ENCODE data around the gene USF3.

USF3 gene

DNA sequence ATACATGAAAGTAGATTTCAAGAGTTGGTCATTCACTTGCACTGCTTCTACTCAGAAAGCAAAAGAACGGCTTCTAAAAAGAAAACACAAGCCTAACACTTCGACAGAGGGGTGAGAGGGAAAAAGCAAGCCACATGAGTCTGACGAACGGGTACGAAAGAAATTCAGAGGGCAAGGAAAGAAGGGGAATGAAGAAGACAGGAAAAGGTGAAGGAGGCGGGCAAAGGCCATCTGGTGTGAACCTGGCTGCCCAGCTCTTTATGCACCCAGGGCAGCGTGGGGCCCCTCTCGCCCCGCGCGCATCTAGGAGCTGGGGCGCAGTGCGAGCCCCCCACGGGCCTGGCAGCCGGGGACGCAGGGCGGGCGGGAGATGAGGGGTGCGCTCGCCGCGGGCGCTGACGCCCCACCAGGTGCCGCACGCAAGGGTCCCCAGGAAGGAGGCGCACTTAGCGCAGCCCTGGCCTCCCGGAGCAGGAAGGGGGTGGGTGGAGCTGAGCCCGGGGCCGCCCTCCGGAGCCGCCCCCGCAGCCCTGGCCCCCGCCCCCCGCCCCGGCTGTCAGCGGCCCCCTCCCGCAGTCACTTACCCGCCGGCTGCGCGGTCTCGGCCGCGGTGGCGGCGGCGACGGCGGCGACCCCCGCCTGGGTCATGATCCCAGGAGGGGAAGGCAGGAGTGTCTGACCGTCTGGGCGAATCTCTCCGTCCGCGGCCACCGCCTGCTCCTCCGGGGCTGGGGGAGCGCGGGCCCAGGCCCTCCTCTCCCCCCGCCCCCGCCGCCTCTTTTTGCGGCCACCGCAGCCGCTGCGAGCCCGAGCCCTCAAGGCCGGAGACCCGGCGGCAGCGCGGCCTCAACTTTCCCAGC lies at the start of gene USF3:
TSS of gene USF3 (minus strand) at position 857 of the 860 bp plus-strand sequence. CDS start 21,764 bp downstream, outside the sequence.
- DNase-seq: no peak

- DNase-seq: peak; percentile 39 to 59
Measured at GRCh38 chr3:113745756-113746547, 49.5 kb upstream of the USF3 start, which contains the start of gene NAA50. Gene NAA50 (minus strand): TSS chr3:113746249. CDS start chr3:113745949, 300 bp downstream.

DNA sequence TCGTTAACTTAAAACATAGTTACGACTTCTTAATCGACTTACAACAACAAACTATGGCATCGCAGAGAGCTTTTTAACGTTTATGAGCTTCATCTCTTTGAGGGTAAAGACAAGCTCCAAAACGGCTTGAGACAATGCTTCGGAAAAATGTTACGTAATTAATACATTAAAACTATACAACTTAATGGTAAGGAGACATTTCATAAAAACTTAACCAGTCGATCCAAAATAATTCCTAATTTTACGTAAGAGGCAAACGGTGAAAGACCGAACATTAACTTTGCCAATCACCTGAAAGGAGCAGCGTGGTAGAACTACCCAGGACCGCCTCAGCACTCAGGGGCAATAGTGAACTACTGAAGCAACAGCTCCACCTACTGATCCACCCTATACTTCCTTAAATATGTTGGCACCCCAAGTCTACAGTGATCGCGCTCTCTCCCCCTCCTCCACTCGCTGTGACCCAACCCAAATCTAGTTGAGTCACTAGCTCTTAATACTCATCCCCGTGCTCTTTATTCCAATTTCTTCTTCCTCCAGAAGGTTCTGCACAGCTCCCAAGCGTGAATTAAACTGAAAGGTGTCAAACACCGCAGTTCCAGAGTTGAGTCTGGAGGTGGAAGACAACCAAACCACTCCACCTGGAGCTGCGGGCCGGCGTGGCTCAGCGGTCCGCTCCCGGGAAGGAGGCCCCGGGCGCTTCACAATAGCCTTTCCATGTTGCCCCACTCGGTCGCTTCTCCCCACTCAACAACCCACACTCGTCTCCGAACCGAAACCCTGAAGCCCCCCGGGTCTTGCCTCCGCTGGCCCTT lies 48.7 kb upstream of the USF3 start:
- DNase-seq: no peak

DNA sequence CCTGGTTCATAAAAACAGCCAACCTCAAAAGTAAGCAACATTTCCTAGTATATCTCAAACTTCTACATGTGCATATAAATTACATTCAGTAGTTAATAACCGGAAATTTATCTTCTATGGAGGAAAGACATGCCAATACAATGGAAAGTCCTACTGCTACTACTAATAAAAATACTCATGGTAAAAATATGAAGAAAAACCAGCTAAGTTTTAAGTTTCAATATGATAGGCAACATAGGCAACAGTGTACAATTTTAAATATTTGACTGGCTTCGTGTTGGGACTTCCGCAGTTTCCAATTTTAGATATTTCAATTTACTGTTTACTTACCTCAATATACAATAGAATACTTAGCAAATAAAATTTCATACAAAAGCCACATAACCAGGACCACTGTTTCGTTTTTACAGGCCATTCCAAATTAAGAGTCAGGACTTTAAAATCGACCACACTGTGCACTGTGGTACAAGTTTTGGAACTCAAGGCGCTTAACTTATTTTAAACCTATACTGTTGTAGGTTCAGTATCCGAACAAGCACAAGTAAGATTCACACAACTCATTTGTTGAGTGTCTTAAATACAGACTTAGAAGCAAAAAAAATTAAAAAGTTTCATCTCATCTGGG lies 46.7 kb upstream of the USF3 start:
- DNase-seq: no peak

DNA sequence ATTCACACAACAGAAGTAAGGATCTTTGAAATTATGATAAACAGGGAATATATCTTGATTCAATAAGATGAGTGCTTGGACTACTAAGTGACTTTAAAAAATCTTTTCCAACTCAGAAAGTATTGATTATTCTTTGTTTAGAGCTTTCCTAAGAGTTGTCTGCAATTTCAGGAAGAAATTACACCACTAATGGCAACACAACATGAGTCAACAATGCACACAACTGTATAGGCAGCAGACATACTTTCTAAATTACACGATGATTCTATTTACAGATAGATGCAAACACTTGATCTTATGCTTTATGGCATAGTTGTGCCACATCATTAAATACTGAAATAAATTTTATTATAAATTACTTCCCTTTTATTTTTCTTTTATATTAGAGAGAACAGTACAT lies 45.2 kb upstream of the USF3 start:
- no peak for DNase-seq

GRCh38 chr3:113741086-113741485 lies 44.6 kb upstream of the USF3 start:
- no peak for DNase-seq

DNA sequence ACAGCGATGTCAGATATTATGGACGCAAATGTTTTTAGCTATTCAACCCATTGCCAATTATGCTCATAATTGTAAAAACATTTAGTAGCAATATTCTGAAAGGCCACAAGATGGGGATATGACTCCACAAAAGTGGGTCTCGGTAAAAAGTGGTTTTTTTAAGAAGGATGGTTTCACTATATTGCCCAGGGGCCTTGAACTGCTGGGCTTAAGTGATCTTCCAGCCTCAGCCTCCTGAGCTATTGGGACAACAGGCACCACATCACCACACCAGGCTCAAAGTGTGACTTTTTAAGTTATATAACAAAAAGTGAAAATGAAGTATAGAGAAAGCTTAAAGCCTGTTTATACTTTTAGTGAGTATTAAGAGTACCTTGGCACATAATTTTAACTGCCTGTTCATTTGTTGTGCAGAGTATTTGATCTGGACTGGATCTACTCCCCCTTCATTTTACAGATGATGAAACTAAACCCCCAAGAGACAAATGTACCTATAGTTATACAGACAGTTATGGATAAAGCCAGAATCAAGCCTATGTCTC lies 40.2 kb upstream of the USF3 start:
- DNase-seq: peak in 1 of 2 experiments; percentile 8

GRCh38 chr3:113731694-113732093 lies 35.3 kb upstream of the USF3 start:
- DNase-seq: no peak

DNA sequence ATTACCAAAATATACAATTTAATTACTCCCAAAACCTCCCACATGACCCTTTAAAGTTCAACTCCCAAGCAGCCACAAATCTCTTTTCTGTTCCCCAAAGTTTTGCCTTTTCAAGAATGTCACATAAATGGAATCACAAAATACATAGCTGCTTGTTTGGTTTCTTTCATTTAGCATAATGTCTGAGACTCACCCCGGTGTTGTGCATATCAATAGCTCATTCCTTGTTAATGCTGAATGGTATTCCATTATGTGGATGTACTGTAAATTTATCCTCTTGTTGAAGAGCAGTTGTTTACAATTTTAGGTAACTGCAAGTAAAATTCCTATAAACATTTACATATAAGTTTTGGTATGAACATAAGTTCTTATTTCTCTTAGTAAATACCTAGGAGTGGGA lies 34.1 kb upstream of the USF3 start:
- no peak for DNase-seq

DNA sequence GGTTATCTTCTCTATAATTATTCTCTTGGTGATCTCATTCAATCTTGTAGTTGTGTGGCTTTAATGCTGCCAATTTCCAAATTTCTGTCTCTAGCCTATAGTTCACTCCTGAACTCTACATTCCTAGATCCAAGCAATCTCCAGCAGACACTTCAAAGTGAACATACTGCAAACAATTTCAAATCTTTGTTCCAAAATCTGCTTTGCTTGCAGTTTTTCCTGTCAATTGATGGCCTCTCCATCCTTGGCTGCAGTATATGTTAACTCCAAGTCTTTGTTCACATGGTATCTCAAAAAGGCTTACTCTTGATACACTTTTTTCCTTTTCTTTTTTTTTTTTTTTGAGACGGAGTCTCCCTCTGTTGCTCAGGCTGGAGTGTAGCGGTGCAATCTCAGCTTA lies 32.2 kb upstream of the USF3 start:
- no peak for DNase-seq

DNA sequence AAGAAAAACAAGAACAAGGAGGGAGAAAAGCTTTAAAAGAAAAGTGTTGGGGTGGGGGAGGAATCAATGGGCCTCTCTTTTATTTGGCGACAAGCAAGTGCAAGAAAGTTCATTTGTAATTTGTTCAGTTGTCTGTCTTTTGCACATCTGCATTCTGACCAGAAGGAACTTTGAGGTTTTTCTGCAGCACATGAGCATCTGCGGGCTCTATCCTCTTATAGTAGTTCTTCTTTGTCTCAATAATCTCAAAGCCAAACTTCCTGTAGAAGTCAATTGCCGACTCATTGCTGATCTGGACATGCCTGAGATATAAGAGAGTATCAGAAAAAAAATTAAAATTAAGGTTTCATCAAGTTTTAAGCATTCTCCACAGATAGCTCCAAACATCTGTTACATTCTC lies 25.2 kb upstream of the USF3 start:
- no peak for DNase-seq

- DNase-seq: no peak
Measured at GRCh38 chr3:113719758-113720157, 23.3 kb upstream of the USF3 start.

DNA sequence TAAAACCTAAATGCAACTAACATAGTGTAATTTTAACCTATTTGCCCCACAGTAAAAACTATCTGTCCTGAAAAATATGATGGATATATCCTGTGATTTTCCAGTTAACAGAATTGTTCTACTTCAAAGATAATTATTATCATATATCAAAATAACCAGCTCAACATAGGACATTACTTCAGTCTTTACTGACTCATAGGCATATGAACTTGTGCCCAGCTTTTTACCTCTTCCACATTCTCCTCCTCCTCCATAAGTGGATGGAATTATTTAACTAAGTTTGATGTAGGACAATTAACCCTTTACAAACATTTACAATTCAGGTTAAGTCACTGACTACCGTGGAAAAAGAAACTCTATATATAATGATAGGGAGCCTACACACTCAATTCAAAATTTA lies 22.9 kb upstream of the USF3 start:
- no peak for DNase-seq

GRCh38 chr3:113717818-113718217 lies 21.4 kb upstream of the USF3 start:
- DNase-seq: no peak

DNA sequence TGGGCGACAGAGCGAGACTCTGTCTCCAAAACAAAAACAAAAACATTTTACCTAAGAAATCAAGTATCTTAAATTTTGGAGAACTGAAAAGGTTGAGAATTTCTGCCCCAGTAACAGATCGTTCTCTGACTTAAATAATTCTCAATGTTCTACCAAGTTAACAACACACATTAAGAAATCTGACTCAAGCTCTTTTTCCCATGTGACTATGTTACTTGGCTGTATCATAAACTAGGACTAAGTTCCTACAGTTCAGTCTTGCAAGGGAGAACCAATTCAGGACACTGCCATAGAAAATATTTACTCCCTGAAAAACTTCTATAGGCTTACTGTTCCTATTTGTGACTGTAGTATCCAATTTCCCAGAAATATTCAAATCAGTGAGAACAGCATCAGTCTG lies 20.9 kb upstream of the USF3 start:
- DNase-seq: no peak

GRCh38 chr3:113714702-113715101 lies 18.3 kb upstream of the USF3 start:
- no peak for DNase-seq

DNA sequence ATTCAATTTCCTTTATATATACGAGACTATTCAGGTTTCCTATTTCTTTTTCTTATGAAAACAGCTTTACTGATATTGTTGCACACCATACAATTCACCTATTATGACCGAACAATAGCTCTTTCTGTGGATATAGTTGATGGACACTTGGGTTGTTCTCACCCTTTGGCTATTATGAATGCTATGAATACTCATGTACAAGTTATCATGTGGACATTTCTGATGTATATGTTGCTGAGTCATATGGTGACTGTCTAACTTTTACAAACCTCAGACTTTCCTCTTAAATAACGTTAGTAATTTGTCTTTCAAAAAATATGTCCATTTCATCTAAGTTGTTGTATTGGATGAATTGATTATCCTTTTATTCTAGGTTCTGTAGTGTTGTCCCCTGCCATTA lies 15.7 kb upstream of the USF3 start:
- DNase-seq: no peak

GRCh38 chr3:113707835-113708234 lies 11.4 kb upstream of the USF3 start:
- no peak for DNase-seq

GRCh38 chr3:113698956-113699355 lies 2.5 kb upstream of the USF3 start:
- DNase-seq: no peak

- no peak for DNase-seq
Measured at GRCh38 chr3:113698213-113698742, 1.8 kb upstream of the USF3 start.

DNA sequence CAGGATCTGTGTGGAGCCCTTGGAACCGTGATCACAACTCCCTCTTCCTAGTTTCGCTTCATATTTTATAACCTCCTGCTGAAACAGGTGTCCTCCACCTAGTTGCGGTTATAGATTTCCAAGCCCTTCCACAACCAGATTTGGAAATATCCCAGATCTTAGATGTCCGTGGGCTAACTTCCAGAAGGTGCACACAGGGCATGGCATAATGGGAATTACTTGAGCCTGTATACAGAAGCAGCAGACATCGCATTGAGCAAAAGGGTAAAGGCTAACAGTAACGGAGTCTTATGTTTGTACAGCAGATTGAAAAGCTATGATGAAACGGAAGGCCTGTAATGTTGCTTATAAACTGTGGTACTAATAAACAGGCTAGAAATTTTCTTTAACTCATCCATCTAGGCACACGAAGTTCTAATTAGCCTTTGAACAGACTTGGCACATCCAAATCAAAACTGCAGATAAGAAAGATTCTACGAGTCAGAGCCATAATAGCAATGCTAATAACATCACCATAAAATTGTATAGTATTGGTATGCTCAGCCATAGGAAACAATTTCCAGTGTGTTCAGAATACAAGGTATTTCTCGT lies 1.2 kb upstream of the USF3 start:
- DNase-seq: no peak
